GM10266 (cell line): ENCODE data around the gene NAV3.
"Not testable (repeated sequence)": the region's sequence is repeated elsewhere in the genome, so short reads cannot be mapped to it uniquely, and the experiment has no call there.

ENCODE experiments used
- DNase-seq: peaks from one replicate; pipeline ENCODE4 v3.0.0; 2012; ENCODE audit errors: extremely low spot score
- TF ChIP-seq, protein P1 (sequence below): IDR thresholded peaks from 2 replicates; pipeline ENCODE4 v1.5.1; 2012; ENCODE audit warnings: mild to moderate bottlenecking, low read depth; ENCODE audit not compliant: control insufficient read depth, insufficient read depth; ENCODE audit errors: missing control alignments

Gene NAV3

DNA sequence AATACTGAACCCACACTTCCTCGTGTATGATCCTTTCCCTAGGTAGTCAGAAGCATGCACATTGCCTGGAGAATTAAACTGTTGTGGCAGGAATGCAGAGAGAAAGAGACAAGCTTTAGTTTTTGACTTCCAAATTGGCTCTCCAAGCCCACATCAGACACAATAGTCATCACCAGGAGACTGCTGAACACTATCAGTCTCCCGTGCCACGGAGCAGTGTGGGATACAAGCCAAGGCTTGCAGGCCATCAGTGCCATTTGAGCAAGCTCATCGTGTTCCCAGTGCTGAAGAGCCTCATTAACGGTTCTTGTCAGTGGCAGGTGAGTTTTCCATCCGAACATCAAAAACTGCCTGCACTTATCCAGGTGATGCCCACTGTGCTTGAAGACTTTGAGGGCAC is 410.8 kb downstream of the NAV3 start:
- TF ChIP-seq, protein P1, sequence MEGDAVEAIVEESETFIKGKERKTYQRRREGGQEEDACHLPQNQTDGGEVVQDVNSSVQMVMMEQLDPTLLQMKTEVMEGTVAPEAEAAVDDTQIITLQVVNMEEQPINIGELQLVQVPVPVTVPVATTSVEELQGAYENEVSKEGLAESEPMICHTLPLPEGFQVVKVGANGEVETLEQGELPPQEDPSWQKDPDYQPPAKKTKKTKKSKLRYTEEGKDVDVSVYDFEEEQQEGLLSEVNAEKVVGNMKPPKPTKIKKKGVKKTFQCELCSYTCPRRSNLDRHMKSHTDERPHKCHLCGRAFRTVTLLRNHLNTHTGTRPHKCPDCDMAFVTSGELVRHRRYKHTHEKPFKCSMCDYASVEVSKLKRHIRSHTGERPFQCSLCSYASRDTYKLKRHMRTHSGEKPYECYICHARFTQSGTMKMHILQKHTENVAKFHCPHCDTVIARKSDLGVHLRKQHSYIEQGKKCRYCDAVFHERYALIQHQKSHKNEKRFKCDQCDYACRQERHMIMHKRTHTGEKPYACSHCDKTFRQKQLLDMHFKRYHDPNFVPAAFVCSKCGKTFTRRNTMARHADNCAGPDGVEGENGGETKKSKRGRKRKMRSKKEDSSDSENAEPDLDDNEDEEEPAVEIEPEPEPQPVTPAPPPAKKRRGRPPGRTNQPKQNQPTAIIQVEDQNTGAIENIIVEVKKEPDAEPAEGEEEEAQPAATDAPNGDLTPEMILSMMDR = no peak
- DNase-seq = no peak

DNA sequence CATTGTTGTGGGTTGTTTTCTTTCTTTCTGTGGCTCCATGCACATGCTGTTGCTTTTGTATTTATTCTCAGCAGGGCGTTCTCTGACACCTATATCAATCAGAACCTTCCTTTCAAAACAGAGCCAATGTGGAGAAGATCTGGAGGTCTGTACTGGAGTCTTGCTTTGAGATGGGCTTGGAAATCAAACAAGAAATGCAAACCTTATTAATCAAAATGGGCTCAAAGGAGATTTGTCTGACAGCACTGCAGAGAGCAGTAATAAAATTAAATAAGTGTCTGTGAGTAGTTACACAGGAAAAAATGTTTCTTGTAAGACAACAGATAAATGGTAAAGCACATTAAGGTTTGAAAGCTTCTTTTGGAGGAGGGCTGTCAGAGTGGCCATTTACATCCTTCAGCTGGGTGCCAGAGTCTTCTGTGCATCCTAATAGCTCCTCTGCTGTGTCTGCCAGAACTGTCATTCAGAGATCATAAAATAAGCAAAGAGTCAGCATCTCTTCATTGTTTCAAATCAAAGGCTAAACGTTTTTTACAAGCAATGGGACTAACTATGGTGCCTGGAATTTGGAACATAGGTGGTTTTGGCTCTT is 414.3 kb downstream of the NAV3 start:
- TF ChIP-seq, protein P1 = no peak
- no peak for DNase-seq

DNA sequence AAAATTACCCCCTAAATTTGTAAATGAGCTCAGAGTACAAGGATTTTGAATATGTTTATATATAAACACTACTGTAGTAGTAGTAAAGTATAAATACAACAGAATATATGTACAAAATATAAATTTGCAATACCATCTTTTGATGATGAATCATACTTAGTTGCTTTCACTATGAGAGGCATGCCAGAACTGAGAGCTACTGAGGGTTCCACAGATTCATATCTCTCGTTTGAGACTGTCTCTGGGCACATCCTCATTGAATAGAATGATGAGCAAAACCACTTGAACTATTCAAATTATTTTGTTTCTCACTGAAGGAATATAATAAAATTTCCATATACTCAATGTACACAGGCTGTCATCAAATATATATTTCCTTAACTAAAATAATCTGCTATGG is 417.6 kb downstream of the NAV3 start:
- TF ChIP-seq, protein P1 = no peak

DNA sequence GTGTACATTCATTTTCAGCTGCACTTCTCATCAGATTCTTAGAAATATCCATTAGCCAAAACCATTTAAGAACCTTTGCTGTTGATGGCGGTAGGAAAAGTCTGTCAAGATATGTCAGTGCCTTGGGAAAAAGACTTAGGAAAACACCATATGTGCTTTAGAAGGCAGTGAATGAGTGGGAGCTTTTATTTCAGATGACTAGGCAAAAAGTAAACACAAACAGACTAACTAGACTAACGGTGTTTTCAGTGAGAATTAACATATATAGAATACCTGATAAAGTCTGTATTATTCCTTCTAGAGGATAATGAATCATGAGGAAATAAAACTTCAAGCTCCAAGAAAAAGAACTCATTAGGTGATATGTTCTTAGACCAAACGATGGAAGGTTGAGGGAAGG is 418.9 kb downstream of the NAV3 start:
- no peak for DNase-seq
- TF ChIP-seq, protein P1 = no peak

More for the DNA sequence above, 417.6 kb downstream of the NAV3 start:
- no peak for DNase-seq

DNA sequence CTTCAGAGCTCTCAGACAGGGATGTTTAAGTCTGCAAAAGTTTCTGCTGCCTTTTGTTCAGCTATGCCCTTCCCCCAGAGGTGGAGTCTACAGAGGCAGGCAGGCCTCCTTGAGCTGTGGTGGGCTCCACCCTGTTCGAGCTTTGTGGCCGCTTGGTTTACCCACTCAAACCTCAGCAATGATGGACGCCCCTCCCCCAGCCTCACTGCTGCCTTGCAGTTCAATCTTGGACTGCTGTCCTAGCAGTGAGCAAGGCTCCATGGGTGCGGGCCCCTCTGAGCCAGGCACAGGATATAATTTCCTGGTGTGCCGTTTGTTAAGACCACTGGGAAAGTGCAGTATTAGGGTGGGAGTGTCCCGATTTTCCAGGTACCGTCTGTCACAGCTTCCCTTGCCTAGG is 427.0 kb downstream of the NAV3 start:
- not testable (repeated sequence) for DNase-seq

DNA sequence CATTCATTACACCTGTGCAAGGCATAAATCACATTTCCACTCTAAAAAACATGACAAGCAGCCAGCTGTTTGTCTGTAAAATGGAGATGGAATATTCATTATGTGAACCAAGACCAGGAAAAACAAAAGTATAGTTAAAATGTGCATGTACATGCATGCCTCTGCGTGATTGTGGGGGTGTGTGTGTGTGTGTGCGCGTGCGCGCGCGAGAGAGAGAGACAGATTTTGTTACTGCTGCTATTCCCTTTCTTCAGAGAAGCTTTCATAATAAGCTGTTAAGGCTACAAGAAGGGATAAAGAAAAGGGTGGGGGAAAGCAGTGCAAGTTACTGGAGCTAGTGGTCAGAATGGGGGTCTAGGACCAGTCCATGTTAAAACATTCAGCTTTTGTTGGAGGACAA is 430.3 kb downstream of the NAV3 start:
- DNase-seq = no peak
- TF ChIP-seq, protein P1 = no peak

DNA sequence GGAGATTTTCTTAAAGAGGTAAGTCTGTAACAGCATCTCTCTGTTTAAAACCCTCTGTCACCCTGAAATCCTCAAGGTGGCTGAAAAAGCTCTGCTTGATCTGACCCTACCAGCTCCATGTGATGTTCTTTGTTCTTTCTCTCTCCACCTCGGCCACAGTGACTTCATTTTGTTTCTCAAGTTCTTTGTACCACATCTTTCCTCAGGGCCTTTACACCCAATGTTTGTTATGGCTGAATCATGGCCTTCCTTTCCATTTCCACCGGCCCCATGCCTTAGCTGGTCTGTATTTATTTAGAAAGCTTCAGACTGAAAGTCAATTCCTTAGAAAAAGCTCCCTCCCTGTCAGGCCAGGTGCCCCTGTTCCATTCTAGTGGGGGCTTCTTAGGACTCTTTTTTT is 431.2 kb downstream of the NAV3 start:
- no peak for DNase-seq
- TF ChIP-seq, protein P1 = no peak
